ENCODE data around the gene B4GALNT3. TPM values are rescaled to one million over a fixed set of nuclear protein-coding genes. Genes with fewer than 3 reads are reported as not detected.

Gene B4GALNT3
- total and polyA plus RNA-seq, 2 of the 13 experiments (the other 11 are each of a cell fraction or from before 2014, with no cell fraction given): 3.2 to 4.4 TPM

GRCh38 chr12:583251-583869 lies 123.6 kb downstream of the B4GALNT3 start (continued):
- TF ChIP-seq CHD4 (IDR thresholded peaks at IDR 0.05; ENCODE audit: borderline replicate concordance, low read length) (no peak), U2AF2 (IDR thresholded peaks at IDR 0.05; ENCODE audit: low read depth, low read length) (no peak), ZNF841 (CRISPR knock-in tag; IDR thresholded peaks at IDR 0.05; ENCODE audit: borderline replicate concordance) (no peak), NKX3-1 (CRISPR knock-in tag; IDR thresholded peaks at IDR 0.05) (no peak), IRF1 (CRISPR knock-in tag; IDR thresholded peaks at IDR 0.05; ENCODE audit: low read depth) (no peak), ZBTB3 (CRISPR knock-in tag; IDR thresholded peaks at IDR 0.05; ENCODE audit: borderline replicate concordance, low read depth) (no peak; the same call in 1 of the 2 replicates), ZNF761 (CRISPR knock-in tag; conservative IDR thresholded peaks at IDR 0.05) (no peak), ZNF75D (CRISPR knock-in tag; IDR thresholded peaks at IDR 0.05; ENCODE audit: borderline replicate concordance) (no peak), HNRNPK (IDR thresholded peaks at IDR 0.05; ENCODE audit: low read depth, low read length, poor library complexity, severe bottlenecking) (no peak), ETV6 (CRISPR knock-in tag; conservative IDR thresholded peaks at IDR 0.05) (no peak), BRD4 (CRISPR knock-in tag; IDR thresholded peaks at IDR 0.05) (0 out of 2 replicates have a peak, but pooled peaks have one; percentile 57), ONECUT2 (CRISPR knock-in tag; IDR thresholded peaks at IDR 0.05) (no peak), PBX3 (CRISPR knock-in tag; IDR thresholded peaks at IDR 0.05; ENCODE audit: borderline replicate concordance) (no peak), NFE2 (CRISPR knock-in tag; IDR thresholded peaks at IDR 0.05) (no peak), ZNF687 (CRISPR knock-in tag; IDR thresholded peaks at IDR 0.05) (peak; percentile 100), MYPOP (CRISPR knock-in tag; IDR thresholded peaks at IDR 0.05) (peak; percentile 50; the same call in 1 of the 2 replicates), HMG20B (CRISPR knock-in tag; conservative IDR thresholded peaks at IDR 0.05) (peak; percentile 72; the same call in 1 of the 2 replicates), REPIN1 (CRISPR knock-in tag; IDR thresholded peaks at IDR 0.05; ENCODE audit: borderline replicate concordance, low read depth) (no peak)
- TF ChIP-seq, protein P1, sequence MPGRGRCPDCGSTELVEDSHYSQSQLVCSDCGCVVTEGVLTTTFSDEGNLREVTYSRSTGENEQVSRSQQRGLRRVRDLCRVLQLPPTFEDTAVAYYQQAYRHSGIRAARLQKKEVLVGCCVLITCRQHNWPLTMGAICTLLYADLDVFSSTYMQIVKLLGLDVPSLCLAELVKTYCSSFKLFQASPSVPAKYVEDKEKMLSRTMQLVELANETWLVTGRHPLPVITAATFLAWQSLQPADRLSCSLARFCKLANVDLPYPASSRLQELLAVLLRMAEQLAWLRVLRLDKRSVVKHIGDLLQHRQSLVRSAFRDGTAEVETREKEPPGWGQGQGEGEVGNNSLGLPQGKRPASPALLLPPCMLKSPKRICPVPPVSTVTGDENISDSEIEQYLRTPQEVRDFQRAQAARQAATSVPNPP (CRISPR knock-in tag; IDR thresholded peaks at IDR 0.05): no peak
